Measurements from ENCODE around the gene CEP44. TPM values are rescaled to one million over a fixed set of nuclear protein-coding genes. Genes with fewer than 3 reads are reported as not detected.

CEP44 gene
- total RNA-seq, 1 donor from 2014 or later: 17.0 TPM

Other genes with a start within 250 kb of the CEP44 start
- gene FBXO8, start 244 bp upstream of the CEP44 start, total RNA-seq: 52.1 TPM
- gene HPGD, start 238.6 kb downstream of the CEP44 start, total RNA-seq: 37.2 TPM